HG02642 (cell line): ENCODE results near the gene BCL3.
"Not testable (repeated sequence)": the region's sequence is repeated elsewhere in the genome, so short reads cannot be mapped to it uniquely, and the experiment has no call there.

ENCODE experiments used
- ATAC-seq: cut with Tn5 transposase; IDR thresholded peaks from one replicate; pipeline ENCODE4 v1.9.1; 2021; ENCODE audit warnings: mild to moderate bottlenecking; ENCODE audit not compliant: unreplicated experiment, poor library complexity

The BCL3 gene

DNA sequence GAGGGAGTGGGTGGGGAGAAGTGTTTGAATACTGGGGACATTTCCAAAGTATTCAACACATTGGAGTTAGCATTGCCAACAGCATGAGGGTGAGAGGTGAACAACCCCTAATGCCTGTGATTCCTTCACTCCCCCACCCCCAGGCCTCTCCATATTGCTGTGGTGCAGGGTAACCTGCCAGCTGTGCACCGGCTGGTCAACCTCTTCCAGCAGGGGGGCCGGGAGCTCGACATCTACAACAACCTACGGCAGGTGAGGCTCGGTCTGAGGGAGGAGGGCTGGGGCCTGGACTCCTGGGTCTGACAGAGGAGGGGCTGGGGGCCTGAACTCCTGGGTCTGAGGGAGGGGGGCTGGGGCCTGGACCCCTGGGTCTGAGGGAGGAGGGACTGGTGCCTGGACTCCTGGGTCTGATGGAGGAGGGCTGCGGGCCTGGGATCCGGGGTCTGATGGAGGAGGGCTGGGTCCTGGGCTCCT lies 7.6 kb downstream of the BCL3 start:
- no peak for ATAC-seq

DNA sequence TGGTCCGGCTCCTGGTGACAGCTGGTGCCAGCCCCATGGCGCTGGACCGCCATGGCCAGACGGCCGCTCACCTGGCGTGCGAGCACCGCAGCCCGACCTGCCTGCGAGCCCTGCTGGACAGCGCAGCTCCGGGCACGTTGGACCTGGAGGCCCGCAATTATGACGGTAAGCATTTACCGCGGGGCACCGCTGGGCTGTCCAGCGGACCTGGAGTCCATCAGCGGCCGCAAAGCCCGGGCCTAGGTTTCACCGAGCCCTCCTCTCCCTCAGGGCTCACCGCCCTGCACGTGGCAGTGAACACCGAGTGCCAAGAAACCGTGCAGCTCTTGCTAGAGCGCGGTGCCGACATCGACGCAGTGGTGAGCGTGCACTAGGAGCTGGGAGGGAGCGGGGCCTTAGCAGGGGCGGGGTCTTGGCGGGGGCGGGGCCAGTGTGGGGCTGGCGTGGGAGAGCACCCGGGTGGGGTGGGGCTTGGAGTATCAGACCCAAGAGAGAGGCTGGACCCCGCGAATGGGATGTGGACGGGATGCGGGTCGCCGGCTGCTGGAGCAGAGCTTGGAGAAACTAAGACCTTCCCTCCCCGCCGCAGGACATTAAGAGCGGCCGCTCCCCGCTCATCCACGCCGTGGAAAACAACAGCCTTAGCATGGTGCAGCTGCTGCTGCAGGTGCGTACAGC lies 8.7 kb downstream of the BCL3 start:
- ATAC-seq = no peak

DNA sequence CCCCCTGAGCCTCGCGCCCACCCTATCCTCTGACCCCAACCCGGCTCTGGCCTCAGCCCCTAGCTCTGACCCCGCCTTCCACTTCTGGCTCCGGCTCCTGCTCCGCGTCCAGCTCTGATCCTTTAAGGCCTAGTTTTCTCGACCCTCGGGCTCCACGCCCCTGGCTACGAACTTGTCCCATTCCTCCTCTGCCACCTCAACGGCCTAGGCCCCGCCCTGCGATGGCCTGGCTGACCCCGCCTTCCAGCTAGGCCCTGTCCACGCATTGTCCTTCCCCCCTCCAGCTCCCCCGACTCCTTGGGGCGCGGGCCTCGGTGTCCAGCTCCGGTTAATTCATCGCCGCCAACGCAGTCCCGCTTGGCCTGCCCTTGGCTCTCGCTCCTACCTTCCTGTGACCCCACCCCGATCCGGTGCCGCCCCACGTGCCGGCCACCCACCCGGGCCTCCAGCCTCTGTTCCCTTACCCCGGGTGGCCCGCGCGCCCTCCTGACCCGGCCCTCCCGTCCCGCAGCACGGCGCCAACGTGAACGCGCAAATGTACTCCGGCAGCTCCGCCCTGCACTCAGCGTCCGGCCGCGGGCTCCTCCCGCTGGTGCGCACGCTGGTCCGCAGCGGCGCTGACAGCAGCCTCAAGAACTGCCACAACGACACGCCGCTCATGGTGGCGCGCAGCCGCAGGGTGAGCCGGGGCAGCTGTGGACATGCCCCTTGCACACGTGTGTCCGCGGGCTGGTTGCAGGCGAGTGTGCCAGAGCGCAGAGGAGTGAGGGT lies 9.4 kb downstream of the BCL3 start:
- ATAC-seq = no peak

DNA sequence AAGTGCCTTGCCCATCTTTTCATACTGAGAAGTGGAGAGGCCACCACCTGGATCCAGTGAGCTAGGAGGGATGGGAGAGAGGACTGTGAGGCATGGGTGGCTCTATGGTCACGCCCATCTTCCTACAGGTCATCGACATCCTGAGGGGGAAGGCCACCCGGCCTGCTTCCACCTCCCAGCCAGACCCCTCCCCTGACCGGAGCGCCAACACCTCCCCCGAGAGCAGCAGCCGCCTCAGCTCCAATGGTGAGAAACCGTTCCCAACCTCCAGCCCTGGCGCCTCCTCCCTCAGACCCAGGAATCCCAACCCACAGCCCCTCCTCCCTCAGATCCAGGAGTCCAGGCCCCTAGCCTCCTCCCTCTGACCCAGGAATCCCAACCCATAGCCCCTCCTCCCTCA lies 10.1 kb downstream of the BCL3 start:
- no peak for ATAC-seq

DNA sequence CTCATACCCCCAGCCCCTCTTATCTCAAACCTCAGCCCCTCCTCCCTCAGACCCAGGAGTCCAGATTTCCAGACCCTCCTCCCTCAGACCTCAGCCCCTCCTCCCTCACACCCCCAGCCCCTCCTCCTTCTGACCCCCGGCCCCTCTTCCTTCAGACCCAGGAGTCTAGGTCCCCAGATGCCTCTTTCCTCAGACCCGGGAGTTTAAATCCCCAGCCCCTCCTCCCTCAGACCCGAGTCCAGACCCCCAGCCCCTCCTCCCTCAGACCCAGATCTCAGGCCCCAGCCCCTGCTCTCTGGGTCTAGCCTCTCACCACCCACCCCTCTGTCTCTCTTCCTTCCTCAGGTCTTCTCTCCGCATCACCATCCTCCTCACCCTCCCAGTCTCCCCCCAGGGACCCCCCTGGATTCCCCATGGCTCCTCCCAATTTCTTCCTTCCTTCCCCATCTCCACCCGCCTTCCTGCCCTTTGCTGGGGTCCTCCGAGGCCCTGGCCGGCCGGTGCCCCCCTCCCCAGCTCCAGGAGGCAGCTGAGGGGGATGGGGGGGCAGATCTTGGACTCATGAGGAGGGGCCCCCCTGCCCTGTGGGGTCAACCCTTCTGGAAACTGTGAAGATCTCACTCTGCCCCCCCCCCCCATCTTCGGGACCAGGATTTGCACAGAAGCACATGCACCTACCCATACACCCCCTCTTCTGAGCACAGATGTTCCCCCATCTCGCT lies 10.7 kb downstream of the BCL3 start:
- no peak for ATAC-seq

DNA sequence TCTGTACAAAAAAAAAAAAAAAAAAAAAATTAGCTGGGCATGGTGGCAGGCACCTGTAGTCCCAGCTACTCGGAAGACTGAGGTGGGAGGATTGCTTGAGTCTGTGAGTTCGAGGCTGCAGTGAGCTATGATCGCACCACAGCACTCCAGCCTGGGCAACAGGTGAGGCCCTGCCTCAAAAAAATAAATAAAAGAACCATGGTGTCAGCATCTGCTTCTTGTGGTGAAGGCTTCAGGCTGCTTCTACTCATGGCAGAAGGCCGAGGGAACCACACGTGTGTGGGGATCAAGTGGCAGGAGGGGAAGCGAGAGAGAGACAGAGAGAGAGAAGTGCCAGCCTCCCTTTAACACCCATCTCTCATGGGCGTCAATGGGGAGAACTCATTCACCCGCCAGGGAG lies 13.5 kb downstream of the BCL3 start:
- no peak for ATAC-seq

DNA sequence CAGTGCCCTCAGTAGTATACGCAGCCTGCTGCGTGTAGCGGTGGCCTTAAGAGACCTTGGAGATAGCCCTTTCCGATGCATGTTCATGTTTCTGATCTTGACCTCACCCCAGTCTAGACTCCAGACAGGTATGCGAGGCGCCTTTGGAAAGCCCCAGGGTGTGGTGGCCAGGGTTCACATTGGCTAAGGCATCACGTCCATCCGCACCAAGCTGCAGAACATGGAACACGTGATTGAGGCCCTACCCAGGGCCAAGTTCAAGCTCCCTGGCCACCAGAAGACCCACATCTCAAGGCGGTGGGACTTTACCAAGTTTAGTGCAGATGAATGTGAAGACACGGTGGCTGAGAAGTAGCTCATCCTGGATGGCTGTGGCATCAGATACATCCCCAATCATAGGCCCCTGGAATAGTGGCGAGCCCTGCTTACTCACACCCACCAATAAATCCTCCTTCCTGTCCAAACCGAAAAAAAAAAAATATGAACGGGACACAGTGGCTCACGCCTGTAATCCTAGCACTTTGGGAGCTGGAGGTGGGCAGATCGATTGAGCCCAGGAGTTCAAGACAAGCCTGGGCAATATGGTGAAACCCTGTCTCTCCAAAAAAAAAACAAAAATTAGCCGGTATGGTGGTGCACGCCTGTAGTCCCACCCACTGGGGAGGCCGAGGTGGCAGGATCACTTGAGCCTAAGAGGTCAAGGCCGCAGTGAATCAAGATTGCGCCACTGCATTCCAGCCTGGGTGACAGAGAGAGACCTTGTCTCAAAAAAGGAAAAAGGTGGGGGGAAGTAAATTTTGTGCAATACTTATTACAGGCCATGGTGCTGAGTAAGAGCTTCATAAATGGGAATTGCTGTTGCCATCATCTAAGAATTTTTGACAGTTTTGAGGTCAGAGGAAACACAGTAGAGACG lies 16.8 kb downstream of the BCL3 start:
- no peak for ATAC-seq

DNA sequence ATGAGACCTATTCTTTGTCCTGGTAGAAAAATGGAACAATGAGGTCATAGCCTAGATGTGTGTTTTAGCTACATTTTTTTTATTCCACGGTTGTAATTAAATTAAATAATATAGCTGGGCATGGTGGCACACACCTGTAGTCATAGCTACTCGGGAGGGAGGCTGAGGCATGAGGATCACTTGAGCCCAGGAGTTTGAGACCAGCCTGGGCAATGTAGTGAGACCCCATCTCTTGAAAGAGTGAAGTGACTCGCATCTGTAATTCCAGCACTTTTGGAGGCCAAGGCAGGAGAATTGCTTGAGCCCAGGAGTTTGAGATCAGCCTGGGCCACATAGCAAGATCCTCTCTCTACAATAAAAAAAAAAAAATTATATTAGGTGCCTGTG lies 17.4 kb downstream of the BCL3 start:
- no peak for ATAC-seq

DNA sequence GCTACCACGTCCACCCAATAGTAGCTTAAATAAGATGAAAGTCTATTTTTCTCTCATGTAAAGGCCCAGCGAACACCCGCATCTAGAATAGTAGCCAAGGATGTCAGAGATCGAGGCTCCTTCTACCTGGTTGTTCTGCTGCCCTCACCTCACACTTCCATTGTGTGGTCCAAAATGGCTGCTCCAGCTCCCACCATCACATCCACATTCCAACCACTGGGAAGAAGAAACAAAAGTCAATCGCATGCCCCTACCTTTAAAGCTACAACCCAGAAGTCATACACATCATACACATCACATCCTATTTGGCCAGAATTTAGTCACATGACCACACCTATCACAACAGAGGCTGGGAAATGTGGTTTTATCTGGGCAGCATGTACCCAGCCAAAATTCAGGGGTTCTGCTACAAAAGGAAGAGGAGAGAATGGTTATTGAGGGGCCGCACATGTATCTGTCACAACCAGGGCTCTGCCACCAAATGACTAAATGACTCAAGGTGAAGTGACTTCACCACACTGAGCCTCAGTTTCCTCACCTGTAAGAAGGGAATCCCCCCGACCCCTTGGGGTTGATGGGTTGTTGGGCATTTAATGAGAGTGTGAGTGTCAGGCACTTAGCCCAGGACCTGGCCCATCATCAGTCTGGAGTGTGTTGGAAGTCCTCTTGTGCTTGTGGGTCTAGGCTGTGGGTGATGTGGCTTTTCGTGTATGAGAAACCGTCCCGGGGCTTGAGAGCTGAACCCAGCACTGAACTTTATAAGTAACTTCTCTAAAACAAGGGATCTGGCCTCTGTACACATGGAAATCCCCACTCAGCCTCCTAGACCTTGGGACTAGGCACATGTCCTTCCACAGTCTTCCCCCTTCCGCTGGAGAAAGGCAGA lies 19.0 kb downstream of the BCL3 start:
- ATAC-seq = no peak

DNA sequence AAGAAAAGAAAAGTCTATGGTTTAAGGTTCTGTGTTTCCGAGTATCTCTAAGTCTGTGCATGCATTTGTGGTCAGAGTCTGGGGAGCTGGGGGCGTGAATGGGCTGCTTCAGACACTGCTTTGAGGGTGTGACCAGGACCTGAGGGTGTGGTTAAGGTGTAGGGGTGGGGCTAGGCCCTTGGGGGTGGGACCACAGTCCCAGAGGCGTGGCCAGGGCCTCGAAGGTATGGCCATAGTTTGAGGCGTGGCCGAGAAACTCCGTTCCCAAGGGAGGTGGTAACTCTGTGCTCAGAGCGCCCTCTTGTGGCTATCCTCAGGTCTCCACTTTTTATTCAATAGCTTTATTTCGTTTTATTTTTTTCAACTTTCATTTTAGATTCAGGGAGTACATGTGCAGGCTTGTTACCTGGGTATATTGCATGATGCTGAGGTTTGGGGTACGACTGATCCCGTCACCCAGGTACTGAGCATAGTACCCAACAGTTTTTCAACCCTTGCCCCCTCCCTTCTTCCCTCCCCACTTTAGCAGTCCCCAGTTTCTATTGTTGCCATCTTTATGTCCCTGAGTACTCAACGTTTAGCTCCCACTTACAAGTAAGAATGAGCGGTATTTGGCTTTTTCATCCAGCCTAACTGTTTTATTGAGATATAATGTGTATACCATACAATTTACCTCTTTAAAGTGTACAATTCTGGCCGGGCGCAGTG lies 22.2 kb downstream of the BCL3 start:
- peak; percentile 94 for ATAC-seq

DNA sequence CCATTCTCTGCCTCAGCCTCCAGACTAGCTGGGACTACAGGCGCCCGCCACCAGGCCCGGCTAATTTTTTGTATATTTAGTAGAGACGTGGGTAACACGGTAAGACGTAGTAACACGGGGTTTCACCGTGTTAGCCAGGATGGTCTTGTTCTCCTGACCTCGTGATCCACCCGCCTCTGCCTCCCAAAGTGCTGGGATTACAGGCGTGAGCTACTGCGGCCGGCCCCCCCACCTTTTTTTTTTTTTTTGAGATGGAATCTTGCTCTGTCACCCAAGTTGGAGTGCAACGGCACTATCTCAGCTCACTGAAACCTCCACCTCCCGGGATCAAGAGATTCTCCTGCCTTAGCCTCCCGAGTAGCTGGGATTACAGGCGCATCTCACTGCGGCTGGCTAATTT lies 23.6 kb downstream of the BCL3 start:
- not testable (repeated sequence) for ATAC-seq

DNA sequence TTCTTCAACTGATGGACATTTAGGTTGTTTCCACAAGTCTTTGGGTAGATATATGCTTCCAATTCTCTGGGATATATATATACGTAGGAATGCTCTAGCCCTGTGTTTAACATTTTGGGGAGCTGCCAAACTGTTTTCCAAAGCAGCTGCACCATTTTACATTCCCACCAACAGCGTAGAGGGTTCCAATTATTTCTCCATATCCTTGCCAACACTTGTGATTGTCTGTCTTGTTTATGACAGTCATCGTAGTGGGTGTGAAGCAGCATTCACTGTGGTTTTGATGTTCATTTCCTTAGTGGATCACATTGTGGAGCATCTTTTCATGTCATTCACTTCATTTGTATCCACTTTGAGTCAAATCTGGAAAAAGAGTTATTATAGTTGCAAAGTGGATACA lies 24.5 kb downstream of the BCL3 start:
- ATAC-seq = no peak

DNA sequence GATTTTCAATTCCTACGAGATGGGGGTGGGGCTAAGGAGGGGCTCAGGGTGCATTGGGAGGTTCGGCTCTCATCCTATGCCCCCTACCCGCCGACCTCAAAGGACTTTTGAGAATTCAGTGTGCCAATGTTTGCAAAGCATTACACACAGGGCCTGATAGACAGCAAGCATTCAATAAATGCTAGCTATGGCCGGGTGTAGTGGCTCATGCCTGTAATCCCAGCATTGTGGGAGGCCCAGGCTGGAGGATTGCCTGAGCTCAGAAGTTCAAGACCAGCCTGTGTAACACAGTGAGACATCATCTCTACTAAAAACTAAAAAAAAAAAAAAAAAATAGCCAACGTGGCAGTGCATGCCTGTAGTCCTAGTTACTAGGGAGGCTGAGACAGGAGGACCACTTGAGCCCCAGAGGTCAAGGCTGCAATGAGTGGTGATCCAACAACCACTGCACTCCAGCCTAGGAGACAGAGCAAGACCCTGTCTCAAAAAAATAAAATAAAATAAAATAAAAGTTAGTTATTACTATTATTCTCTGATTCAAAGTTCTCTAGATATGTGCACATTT lies 27.2 kb downstream of the BCL3 start:
- ATAC-seq = no peak

DNA sequence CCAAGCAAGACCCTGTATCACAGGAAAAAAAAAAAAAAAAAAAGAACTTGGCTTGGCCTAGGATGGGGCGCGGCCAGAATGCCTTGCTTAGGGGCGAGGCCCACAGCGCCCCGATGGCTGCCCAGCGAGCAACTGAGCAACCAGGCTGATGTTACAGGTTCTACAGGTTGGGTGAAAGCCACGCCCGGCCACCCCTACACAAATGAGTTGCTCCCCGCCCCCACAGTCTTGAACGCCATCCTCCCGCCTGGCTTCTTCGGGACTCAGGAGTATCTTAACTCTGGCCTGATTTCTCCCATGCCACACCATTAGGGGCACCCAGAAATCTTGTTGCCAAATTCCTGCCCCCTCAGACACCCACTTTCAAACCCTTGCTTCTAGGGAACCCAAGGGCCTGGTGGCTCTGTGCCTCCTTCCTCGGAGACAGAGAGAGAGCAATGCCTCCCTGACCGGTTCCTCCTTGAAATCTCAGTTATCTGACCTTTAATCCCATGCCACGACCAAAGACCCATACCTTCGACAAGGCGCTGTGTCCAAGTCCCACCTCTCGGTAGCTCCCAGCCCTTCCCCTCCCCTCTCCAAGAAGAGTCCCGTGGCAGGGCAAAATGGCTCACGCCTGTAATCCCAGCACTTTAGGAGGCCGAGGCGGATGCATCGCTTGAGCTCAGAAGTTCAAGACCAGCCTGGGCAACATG lies 28.0 kb downstream of the BCL3 start:
- no peak for ATAC-seq

DNA sequence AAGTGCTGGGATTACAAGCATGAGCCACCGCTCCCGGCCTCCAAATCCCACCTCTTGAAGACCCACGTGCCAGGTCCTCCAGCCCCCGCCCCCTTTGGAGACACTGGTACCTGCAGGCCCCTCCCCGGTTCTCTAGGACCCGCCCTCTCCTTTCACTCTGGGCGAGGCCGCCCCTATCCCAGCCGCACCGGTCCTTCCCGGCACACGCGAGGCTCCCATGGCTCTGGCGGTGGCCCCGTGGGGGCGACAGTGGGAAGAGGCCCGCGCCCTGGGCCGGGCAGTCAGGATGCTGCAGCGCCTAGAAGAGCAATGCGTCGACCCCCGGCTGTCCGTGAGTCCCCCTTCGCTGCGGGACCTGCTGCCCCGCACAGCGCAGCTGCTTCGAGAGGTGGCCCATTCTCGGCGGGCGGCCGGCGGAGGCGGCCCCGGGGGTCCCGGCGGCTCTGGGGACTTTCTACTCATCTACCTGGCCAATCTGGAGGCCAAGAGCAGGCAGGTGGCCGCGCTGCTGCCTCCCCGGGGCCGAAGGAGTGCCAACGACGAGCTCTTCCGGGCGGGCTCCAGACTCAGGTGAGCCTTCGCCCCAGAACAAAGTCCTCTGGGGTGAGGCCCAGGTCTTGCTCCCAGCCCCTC lies 29.3 kb downstream of the BCL3 start, which contains the start of gene CBLC:
CBLC (plus strand) TSS at position 176 of the 633 bp plus-strand sequence; CDS start at position 218, 42 bp downstream.
- ATAC-seq = no peak

DNA sequence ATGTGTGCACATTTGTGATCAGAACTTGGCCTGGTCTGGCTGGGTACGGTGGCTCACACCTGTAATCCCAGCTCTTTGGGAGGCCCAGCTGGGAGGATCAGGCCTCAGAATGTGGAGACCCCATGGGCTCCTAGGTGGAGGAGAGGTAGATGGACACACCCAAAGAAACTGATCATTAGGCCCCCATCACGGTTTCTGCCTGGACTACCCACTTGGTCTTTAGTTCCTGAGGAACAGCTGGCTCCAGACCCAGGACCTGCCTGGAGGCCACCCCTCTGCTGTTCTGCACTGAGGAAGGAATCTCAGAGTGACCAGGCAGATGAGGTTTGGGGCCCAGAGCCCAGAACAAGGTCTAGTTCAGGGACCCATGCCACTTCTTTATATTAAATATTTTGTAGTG lies 30.6 kb downstream of the BCL3 start:
- ATAC-seq = no peak

DNA sequence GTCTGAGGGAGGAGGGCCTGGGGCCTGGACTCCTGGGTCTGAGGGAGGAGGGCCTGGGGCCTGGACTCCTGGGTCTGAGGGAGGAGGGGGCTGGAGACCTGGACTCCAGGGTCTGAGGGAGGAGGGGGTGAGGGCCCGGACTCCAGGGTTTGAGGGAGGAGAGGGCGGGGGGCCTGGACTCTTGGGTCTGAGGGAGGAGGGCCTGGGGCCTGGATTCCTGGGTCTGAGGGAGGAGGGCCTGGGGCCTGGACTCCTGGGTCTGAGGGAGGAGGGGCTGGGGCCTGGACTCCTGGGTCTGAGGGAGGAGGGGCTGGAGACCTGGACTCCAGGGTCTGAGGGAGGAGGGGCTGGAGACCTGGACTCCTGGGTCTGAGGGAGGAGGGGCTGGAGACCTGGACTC lies 33.2 kb downstream of the BCL3 start:
- ATAC-seq = not testable (repeated sequence)
